Progenitor cell of endocrine pancreas (in vitro differentiated cells): ENCODE data around the gene STOML2. TPM values are rescaled to one million over a fixed set of nuclear protein-coding genes. Genes with fewer than 3 reads are reported as not detected.

Experiments used
- DNase-seq: peaks from one replicate; pipeline ENCODE4 v3.0.0; 2021; ENCODE audit warnings: low spot score; ENCODE audit not compliant: unreplicated experiment
- H3K27ac Mint-ChIP-seq: 2 replicates; pipeline ENCODE4 v1.8.0; 2021; ENCODE audit warnings: mild to moderate bottlenecking, moderate library complexity, mixed read lengths
- H3K27me3 Mint-ChIP-seq: 2 replicates; pipeline ENCODE4 v1.8.0; 2021; ENCODE audit warnings: mixed read lengths
- H3K36me3 Mint-ChIP-seq: 2 replicates; pipeline ENCODE4 v1.8.0; 2022; ENCODE audit warnings: mixed read lengths; ENCODE audit not compliant: insufficient read depth
- H3K4me1 Mint-ChIP-seq: 2 replicates; pipeline ENCODE4 v1.8.0; 2021; ENCODE audit warnings: low read depth, mixed read lengths
- H3K4me3 Mint-ChIP-seq: 2 replicates; pipeline ENCODE4 v1.8.0; 2021; ENCODE audit warnings: low read depth, mild to moderate bottlenecking, moderate library complexity, mixed read lengths
- H3K9me3 Mint-ChIP-seq: 2 replicates; pipeline ENCODE4 v1.8.0; 2021; ENCODE audit warnings: low read depth, mixed read lengths
- total RNA-seq: library from RNA; stranded (reverse); gene quantifications from 2 replicates; pipeline ENCODE4 v1.2.1, GENCODE V29; 2021
- TF ChIP-seq, protein P1 (sequence below): fragments of 200-600 bp; sonication (generic); IDR thresholded peaks from one replicate; pipeline ENCODE4 v1.5.0; 2021; ENCODE audit warnings: antibody characterized with exemption, mild to moderate bottlenecking; ENCODE audit not compliant: unreplicated experiment

STOML2 gene
- total RNA-seq, 1 donor from 2014 or later = 120 TPM

DNA sequence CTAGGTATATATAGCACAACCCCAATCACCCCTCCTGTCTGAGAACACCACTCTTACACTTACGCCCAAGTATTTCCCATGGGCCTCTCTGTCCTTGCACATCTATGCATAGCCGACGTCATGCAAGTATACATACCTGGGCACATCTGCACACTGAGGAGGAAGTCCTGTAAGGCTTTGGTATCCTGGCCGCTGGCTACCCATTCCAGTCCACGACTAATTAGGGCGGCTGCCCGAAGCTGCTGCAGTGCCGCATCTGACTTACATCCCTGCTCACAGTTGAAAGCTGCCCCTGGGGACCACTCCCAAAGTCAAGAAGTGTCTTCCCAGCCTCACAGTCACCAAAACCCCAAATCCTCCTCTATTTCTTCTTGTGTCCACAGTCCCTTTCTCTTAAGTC lies 28.1 kb downstream of the STOML2 start:
- no peaks in the 10 kb centered on the region for H3K9me3 Mint-ChIP-seq
- peaks cover 16% of the 10 kb centered on the region for H3K36me3 Mint-ChIP-seq

GRCh38 chr9:35074141-35074540 lies 28.8 kb downstream of the STOML2 start:
- DNase-seq = no peak
- no peaks in the 10 kb centered on the region for H3K9me3 Mint-ChIP-seq
- no peaks in the 10 kb centered on the region for H3K27me3 Mint-ChIP-seq
- peaks cover 34% of the 10 kb centered on the region for H3K4me1 Mint-ChIP-seq
- TF ChIP-seq, protein P1, sequence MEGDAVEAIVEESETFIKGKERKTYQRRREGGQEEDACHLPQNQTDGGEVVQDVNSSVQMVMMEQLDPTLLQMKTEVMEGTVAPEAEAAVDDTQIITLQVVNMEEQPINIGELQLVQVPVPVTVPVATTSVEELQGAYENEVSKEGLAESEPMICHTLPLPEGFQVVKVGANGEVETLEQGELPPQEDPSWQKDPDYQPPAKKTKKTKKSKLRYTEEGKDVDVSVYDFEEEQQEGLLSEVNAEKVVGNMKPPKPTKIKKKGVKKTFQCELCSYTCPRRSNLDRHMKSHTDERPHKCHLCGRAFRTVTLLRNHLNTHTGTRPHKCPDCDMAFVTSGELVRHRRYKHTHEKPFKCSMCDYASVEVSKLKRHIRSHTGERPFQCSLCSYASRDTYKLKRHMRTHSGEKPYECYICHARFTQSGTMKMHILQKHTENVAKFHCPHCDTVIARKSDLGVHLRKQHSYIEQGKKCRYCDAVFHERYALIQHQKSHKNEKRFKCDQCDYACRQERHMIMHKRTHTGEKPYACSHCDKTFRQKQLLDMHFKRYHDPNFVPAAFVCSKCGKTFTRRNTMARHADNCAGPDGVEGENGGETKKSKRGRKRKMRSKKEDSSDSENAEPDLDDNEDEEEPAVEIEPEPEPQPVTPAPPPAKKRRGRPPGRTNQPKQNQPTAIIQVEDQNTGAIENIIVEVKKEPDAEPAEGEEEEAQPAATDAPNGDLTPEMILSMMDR = no peak
- H3K4me3 Mint-ChIP-seq = no peak overlapping the region
- peak overlapping the region; percentile 64 for H3K27ac Mint-ChIP-seq
- peaks cover 16% of the 10 kb centered on the region for H3K36me3 Mint-ChIP-seq

More for the DNA sequence above, 28.1 kb downstream of the STOML2 start:
- Mint-ChIP-seq H3K27me3 (no peaks in the 10 kb centered on the region), H3K27ac (no peak overlapping the region), H3K4me3 (no peak overlapping the region), H3K4me1 (peaks cover 29% of the 10 kb centered on the region)
- TF ChIP-seq, protein P1 = no peak
- no peak for DNase-seq

GRCh38 chr9:35073279-35073612 lies 29.7 kb downstream of the STOML2 start:
- H3K27ac Mint-ChIP-seq = peak overlapping the region; percentile 99
- no peak for DNase-seq
- peak overlapping the region; percentile 93 for H3K4me3 Mint-ChIP-seq
- no peaks in the 10 kb centered on the region for H3K27me3 Mint-ChIP-seq
- peaks cover 16% of the 10 kb centered on the region for H3K36me3 Mint-ChIP-seq
- TF ChIP-seq, protein P1 = no peak
- H3K4me1 Mint-ChIP-seq = peaks cover 33% of the 10 kb centered on the region
- no peaks in the 10 kb centered on the region for H3K9me3 Mint-ChIP-seq

GRCh38 chr9:35072461-35073278 lies 30.3 kb downstream of the STOML2 start, which contains the start of gene VCP:
Gene VCP (minus strand): TSS chr9:35072625. CDS start chr9:35072353, 272 bp downstream.
- TF ChIP-seq, protein P1 = no peak
- peak within 1 kb of the TSS; percentile 99 for H3K27ac Mint-ChIP-seq
- peaks cover 30% of the 10 kb centered on the region for H3K4me1 Mint-ChIP-seq
- peak; percentile 97 for DNase-seq
- H3K4me3 Mint-ChIP-seq = peak within 1 kb of the TSS; percentile 93
- H3K9me3 Mint-ChIP-seq = no peaks in the 10 kb centered on the region
- no peaks in the 10 kb centered on the region for H3K27me3 Mint-ChIP-seq
- H3K36me3 Mint-ChIP-seq = peaks cover 20% of the 10 kb centered on the region

DNA sequence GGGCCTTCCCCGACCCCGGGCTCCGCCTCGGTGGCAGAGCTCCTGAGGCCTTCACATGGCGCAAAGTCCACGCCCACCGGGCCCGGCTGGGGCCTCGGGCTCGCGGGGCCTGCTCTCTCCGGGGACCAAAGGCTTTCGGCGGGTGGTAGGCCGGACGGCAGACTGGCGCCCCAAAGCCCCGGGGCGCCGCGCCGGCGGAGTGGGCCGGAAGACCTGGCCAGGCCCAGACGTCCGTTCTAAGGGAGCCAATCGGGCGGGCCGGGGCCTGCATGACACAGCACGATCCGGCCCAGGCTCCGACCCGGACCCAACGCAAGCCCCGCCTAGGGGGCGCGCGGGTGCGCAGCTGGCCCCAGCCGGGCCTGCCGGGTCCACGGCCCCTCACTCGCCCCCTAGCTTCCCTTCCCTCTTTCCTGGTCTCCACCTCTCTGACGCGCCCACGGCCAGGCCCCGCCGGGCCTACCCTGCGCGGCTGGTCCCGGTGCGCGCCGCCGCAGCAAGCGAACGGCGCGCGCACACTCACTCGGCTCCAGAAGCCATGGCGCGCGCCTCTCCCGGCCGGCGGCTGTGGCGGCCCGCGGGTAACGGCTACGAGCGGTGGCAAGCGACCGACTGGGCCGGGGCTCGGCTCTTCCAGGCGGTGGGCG lies 31.0 kb downstream of the STOML2 start:
- TF ChIP-seq, protein P1 = peak; percentile 56
- Mint-ChIP-seq H3K4me3 (peak overlapping the region; percentile 93), H3K36me3 (peaks cover 25% of the 10 kb centered on the region), H3K27ac (peak overlapping the region; percentile 99), H3K4me1 (peaks cover 29% of the 10 kb centered on the region), H3K9me3 (no peaks in the 10 kb centered on the region), H3K27me3 (no peaks in the 10 kb centered on the region)
- DNase-seq = peak; percentile 78
